WTC11 (cell line): ENCODE measurements around the gene BPIFB4. TPM values are rescaled to one million over a fixed set of nuclear protein-coding genes. Genes with fewer than 3 reads are reported as not detected.

Source experiments
- ATAC-seq: fragments of 200-7000 bp; cut with Tn5 transposase; 2 replicates; pipeline ENCODE4 v1.10.0; 2021; ENCODE audit warnings: mild to moderate bottlenecking, moderate library complexity
- CTCF ChIA-PET: fragments of 300-600 bp; sonication (Branson Sonifier 250); formaldehyde crosslinking; loops from one replicate; lab custom pipeline; 2021; ENCODE audit warnings: antibody characterized with exemption; lab: Charles Lee
- POLR2A ChIA-PET: fragments of 350-600 bp; sonication (Branson Sonifier 250); formaldehyde crosslinking; loops from one replicate; lab custom pipeline; 2021; ENCODE audit warnings: antibody characterized with exemption; lab: Charles Lee
- DNase-seq: peaks from one replicate; pipeline ENCODE4 v3.0.0; 2021; ENCODE audit warnings: low spot score
- H3K27ac Mint-ChIP-seq: 2 replicates; pipeline ENCODE4 v1.8.0; 2021; ENCODE audit warnings: mixed read lengths
- H3K27me3 Mint-ChIP-seq: 2 replicates; pipeline ENCODE4 v1.8.0; 2021; ENCODE audit warnings: low read depth, mild to moderate bottlenecking, moderate library complexity, mixed read lengths
- H3K36me3 Mint-ChIP-seq: 2 replicates; pipeline ENCODE4 v1.8.0; 2021; ENCODE audit warnings: mixed read lengths
- H3K4me1 Mint-ChIP-seq: 2 replicates; pipeline ENCODE4 v1.8.0; 2022; ENCODE audit warnings: mixed read lengths
- H3K4me3 Mint-ChIP-seq: 2 replicates; pipeline ENCODE4 v1.8.0; 2021; ENCODE audit warnings: mild to moderate bottlenecking, moderate library complexity, mixed read lengths
- H3K9me3 Mint-ChIP-seq: 2 replicates; pipeline ENCODE4 v1.8.0; 2021; ENCODE audit warnings: mixed read lengths
- EMX1 ChIP-seq: fragments of 250-450 bp; sonication (Bioruptor Pico); IDR thresholded peaks from 2 replicates; pipeline ENCODE4 v1.8.0; 2021; ENCODE audit warnings: mild to moderate bottlenecking
- FOXK1 ChIP-seq: sonication (generic); formaldehyde crosslinking; IDR thresholded peaks from 2 replicates; pipeline ENCODE4 v1.8.0; 2022; ENCODE audit warnings: mild to moderate bottlenecking, moderate library complexity, missing genetic modification reagents
- FOXP1 ChIP-seq: sonication (generic); formaldehyde crosslinking; IDR thresholded peaks from 2 replicates; pipeline ENCODE4 v1.8.0; 2022; ENCODE audit warnings: missing genetic modification reagents, mild to moderate bottlenecking, moderate library complexity, borderline replicate concordance
- GABPB1 ChIP-seq: sonication (generic); formaldehyde crosslinking; IDR thresholded peaks from 2 replicates; pipeline ENCODE4 v1.8.1; 2023; ENCODE audit warnings: mild to moderate bottlenecking, missing genetic modification reagents
- KAT7 ChIP-seq: sonication (generic); formaldehyde crosslinking; IDR thresholded peaks from 2 replicates; pipeline ENCODE4 v1.8.1; 2023; ENCODE audit warnings: missing genetic modification reagents, mild to moderate bottlenecking, borderline replicate concordance
- MYBL2 ChIP-seq: sonication (generic); formaldehyde crosslinking; IDR thresholded peaks from 2 replicates; pipeline ENCODE4 v1.8.1; 2023; ENCODE audit warnings: mild to moderate bottlenecking, moderate library complexity, missing genetic modification reagents
- NFE2L1 ChIP-seq: sonication (generic); formaldehyde crosslinking; IDR thresholded peaks from 2 replicates; pipeline ENCODE4 v1.8.1; 2023; ENCODE audit warnings: missing genetic modification reagents
- NFYB ChIP-seq: sonication (generic); formaldehyde crosslinking; conservative IDR thresholded peaks from 2 replicates; pipeline ENCODE4 v1.8.0; 2022; ENCODE audit warnings: low read depth, missing genetic modification reagents
- RELA ChIP-seq: sonication (generic); formaldehyde crosslinking; IDR thresholded peaks from 2 replicates; pipeline ENCODE4 v1.8.1; 2022; ENCODE audit warnings: missing genetic modification reagents, mild to moderate bottlenecking, borderline replicate concordance
- SMAD4 ChIP-seq: sonication (generic); formaldehyde crosslinking; IDR thresholded peaks from 2 replicates; pipeline ENCODE4 v1.8.0; 2022; ENCODE audit warnings: mild to moderate bottlenecking, missing genetic modification reagents
- ZNF232 ChIP-seq: sonication (generic); formaldehyde crosslinking; IDR thresholded peaks from 2 replicates; pipeline ENCODE4 v1.8.0; 2022; ENCODE audit warnings: mild to moderate bottlenecking, missing genetic modification reagents
- ZNF423 ChIP-seq: fragments of 250-450 bp; sonication (Bioruptor Pico); IDR thresholded peaks from 2 replicates; pipeline ENCODE4 v2.1.2; 2022; ENCODE audit warnings: mild to moderate bottlenecking, moderate library complexity
- ZNF671 ChIP-seq: fragments of 250-450 bp; sonication (Bioruptor Pico); IDR thresholded peaks from 2 replicates; pipeline ENCODE4 v1.8.0; 2021; ENCODE audit warnings: mild to moderate bottlenecking
- total RNA-seq: library from RNA; stranded (reverse); gene quantifications from 3 replicates; pipeline ENCODE4 v1.2.3, GENCODE V29; 2021
- TF ChIP-seq, protein P1 (sequence below): sonication (generic); formaldehyde crosslinking; IDR thresholded peaks from 2 replicates; pipeline ENCODE4 v1.8.1; 2023; ENCODE audit warnings: mild to moderate bottlenecking, missing genetic modification reagents, moderate library complexity
- TF ChIP-seq, protein P2 (sequence below): sonication (generic); formaldehyde crosslinking; IDR thresholded peaks from 2 replicates; pipeline ENCODE4 v1.8.0; 2023; ENCODE audit warnings: mild to moderate bottlenecking, missing genetic modification reagents
- TF ChIP-seq, protein P3 (sequence below): sonication (generic); formaldehyde crosslinking; IDR thresholded peaks from 2 replicates; pipeline ENCODE4 v1.8.0; 2023; ENCODE audit warnings: missing genetic modification reagents, mild to moderate bottlenecking, borderline replicate concordance
- TF ChIP-seq, protein P4 (sequence below): sonication (generic); formaldehyde crosslinking; IDR thresholded peaks from 2 replicates; pipeline ENCODE4 v1.8.1; 2022; ENCODE audit warnings: low read depth, mild to moderate bottlenecking, moderate library complexity, missing genetic modification reagents, borderline replicate concordance
- TF ChIP-seq, protein P5 (sequence below): sonication (generic); formaldehyde crosslinking; IDR thresholded peaks from 2 replicates; pipeline ENCODE4 v1.8.1; 2023; ENCODE audit warnings: mild to moderate bottlenecking, missing genetic modification reagents
- TF ChIP-seq, protein P6 (sequence below): sonication (generic); formaldehyde crosslinking; IDR thresholded peaks from 2 replicates; pipeline ENCODE4 v1.8.1; 2023; ENCODE audit warnings: mild to moderate bottlenecking, missing genetic modification reagents, moderate library complexity

Gene BPIFB4
- total RNA-seq, 1 experiment from 2014 or later, result not detected

DNA sequence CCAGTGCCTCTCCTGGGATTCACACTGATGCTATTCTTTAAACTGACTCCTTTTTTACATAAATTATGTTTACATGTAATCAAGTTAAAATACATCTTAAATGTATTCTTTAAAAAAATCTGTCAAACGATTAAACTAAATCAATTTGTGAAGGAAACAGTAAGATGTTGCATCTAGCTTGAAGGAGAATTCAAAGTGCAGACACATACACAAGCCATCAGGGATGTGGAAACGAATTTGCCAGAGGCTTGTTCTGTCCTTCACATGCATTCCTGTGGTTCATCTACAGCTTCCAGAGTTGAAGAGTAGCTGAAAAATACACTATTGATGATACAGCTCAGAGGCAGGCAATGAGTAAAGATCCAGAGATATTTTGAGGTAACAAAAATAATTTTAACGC lies 33.0 kb upstream of the BPIFB4 start (continued):
- TF ChIP-seq, protein P1, sequence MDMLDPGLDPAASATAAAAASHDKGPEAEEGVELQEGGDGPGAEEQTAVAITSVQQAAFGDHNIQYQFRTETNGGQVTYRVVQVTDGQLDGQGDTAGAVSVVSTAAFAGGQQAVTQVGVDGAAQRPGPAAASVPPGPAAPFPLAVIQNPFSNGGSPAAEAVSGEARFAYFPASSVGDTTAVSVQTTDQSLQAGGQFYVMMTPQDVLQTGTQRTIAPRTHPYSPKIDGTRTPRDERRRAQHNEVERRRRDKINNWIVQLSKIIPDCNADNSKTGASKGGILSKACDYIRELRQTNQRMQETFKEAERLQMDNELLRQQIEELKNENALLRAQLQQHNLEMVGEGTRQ (CRISPR knock-in tag), result no peak
- TF ChIP-seq GABPB1 (CRISPR knock-in tag) (no peak), FOXP1 (CRISPR knock-in tag) (no peak), FOXK1 (CRISPR knock-in tag) (no peak), ZNF423 (CRISPR knock-in tag) (no peak), ZNF671 (no peak), EMX1 (CRISPR knock-in tag) (no peak)
- TF ChIP-seq, protein P2, sequence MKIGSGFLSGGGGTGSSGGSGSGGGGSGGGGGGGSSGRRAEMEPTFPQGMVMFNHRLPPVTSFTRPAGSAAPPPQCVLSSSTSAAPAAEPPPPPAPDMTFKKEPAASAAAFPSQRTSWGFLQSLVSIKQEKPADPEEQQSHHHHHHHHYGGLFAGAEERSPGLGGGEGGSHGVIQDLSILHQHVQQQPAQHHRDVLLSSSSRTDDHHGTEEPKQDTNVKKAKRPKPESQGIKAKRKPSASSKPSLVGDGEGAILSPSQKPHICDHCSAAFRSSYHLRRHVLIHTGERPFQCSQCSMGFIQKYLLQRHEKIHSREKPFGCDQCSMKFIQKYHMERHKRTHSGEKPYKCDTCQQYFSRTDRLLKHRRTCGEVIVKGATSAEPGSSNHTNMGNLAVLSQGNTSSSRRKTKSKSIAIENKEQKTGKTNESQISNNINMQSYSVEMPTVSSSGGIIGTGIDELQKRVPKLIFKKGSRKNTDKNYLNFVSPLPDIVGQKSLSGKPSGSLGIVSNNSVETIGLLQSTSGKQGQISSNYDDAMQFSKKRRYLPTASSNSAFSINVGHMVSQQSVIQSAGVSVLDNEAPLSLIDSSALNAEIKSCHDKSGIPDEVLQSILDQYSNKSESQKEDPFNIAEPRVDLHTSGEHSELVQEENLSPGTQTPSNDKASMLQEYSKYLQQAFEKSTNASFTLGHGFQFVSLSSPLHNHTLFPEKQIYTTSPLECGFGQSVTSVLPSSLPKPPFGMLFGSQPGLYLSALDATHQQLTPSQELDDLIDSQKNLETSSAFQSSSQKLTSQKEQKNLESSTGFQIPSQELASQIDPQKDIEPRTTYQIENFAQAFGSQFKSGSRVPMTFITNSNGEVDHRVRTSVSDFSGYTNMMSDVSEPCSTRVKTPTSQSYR (CRISPR knock-in tag), result no peak
- TF ChIP-seq, protein P3, sequence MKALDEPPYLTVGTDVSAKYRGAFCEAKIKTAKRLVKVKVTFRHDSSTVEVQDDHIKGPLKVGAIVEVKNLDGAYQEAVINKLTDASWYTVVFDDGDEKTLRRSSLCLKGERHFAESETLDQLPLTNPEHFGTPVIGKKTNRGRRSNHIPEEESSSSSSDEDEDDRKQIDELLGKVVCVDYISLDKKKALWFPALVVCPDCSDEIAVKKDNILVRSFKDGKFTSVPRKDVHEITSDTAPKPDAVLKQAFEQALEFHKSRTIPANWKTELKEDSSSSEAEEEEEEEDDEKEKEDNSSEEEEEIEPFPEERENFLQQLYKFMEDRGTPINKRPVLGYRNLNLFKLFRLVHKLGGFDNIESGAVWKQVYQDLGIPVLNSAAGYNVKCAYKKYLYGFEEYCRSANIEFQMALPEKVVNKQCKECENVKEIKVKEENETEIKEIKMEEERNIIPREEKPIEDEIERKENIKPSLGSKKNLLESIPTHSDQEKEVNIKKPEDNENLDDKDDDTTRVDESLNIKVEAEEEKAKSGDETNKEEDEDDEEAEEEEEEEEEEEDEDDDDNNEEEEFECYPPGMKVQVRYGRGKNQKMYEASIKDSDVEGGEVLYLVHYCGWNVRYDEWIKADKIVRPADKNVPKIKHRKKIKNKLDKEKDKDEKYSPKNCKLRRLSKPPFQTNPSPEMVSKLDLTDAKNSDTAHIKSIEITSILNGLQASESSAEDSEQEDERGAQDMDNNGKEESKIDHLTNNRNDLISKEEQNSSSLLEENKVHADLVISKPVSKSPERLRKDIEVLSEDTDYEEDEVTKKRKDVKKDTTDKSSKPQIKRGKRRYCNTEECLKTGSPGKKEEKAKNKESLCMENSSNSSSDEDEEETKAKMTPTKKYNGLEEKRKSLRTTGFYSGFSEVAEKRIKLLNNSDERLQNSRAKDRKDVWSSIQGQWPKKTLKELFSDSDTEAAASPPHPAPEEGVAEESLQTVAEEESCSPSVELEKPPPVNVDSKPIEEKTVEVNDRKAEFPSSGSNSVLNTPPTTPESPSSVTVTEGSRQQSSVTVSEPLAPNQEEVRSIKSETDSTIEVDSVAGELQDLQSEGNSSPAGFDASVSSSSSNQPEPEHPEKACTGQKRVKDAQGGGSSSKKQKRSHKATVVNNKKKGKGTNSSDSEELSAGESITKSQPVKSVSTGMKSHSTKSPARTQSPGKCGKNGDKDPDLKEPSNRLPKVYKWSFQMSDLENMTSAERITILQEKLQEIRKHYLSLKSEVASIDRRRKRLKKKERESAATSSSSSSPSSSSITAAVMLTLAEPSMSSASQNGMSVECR (CRISPR knock-in tag), result no peak
- TF ChIP-seq, all 79 proteins: peak for 0

DNA sequence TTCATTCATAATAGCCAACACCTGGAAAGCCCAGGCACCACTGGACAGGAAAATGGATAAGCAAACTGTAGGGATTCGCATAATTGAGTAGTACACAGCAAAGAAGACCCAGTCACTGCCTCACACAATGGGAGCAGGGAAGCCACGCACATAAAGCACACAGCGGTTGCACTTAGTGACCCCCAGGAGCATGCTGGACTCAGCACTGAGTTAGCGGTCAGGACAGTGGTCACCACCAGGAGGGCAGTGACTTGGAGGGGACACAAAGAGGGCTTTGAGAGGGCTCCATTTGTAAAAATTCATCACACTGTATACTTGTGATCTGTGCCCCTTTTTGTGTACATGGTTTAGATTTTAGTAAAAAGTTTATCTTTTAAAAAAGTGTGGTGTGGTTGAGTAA lies 28.1 kb upstream of the BPIFB4 start:
- peaks cover 7% of the 10 kb centered on the region; the same call in 1 of the 2 replicates for H3K4me1 Mint-ChIP-seq
- ATAC-seq (no peak), DNase-seq (no peak)
- peaks cover 6% of the 10 kb centered on the region for H3K36me3 Mint-ChIP-seq
- H3K27me3 Mint-ChIP-seq, result peaks cover 5% of the 10 kb centered on the region; the same call in 1 of the 2 replicates
- H3K9me3 Mint-ChIP-seq, result peaks cover 12% of the 10 kb centered on the region
- H3K4me3 Mint-ChIP-seq, result no peak overlapping the region
- ChIA-PET CTCF (interaction anchor here (0.6 to 1.2 kb wide), 2 partner anchors 105 to 393 kb away, joined by 3 read pairs; no protein-coding TSS in a partner anchor), POLR2A (no interaction called here)
- no peak overlapping the region for H3K27ac Mint-ChIP-seq
- TF ChIP-seq, protein P4, sequence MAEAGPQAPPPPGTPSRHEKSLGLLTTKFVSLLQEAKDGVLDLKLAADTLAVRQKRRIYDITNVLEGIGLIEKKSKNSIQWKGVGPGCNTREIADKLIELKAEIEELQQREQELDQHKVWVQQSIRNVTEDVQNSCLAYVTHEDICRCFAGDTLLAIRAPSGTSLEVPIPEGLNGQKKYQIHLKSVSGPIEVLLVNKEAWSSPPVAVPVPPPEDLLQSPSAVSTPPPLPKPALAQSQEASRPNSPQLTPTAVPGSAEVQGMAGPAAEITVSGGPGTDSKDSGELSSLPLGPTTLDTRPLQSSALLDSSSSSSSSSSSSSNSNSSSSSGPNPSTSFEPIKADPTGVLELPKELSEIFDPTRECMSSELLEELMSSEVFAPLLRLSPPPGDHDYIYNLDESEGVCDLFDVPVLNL (CRISPR knock-in tag), result no peak
- no peak for TF ChIP-seq NFE2L1
- TF ChIP-seq, protein P3 (CRISPR knock-in tag), result no peak
- TF ChIP-seq SMAD4 (CRISPR knock-in tag), result no peak
- TF ChIP-seq KAT7, result no peak
- no peak for TF ChIP-seq ZNF232 (CRISPR knock-in tag)
- no peak for TF ChIP-seq RELA (CRISPR knock-in tag)
- TF ChIP-seq, protein P5, sequence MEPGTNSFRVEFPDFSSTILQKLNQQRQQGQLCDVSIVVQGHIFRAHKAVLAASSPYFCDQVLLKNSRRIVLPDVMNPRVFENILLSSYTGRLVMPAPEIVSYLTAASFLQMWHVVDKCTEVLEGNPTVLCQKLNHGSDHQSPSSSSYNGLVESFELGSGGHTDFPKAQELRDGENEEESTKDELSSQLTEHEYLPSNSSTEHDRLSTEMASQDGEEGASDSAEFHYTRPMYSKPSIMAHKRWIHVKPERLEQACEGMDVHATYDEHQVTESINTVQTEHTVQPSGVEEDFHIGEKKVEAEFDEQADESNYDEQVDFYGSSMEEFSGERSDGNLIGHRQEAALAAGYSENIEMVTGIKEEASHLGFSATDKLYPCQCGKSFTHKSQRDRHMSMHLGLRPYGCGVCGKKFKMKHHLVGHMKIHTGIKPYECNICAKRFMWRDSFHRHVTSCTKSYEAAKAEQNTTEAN (CRISPR knock-in tag), result no peak
- TF ChIP-seq, protein P6, sequence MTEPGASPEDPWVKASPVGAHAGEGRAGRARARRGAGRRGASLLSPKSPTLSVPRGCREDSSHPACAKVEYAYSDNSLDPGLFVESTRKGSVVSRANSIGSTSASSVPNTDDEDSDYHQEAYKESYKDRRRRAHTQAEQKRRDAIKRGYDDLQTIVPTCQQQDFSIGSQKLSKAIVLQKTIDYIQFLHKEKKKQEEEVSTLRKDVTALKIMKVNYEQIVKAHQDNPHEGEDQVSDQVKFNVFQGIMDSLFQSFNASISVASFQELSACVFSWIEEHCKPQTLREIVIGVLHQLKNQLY (CRISPR knock-in tag), result no peak
- no peak for TF ChIP-seq NFYB
- no peak for TF ChIP-seq MYBL2 (CRISPR knock-in tag)
